Posterior vena cava (tissue), 2 donors: ENCODE data around the gene ARID3B. TPM values are rescaled to one million over a fixed set of nuclear protein-coding genes. Genes with fewer than 3 reads are reported as not detected.
A peak's percentile ranks its signal among the peaks of the same experiment; 100 is the strongest.
"Not testable (repeated sequence)": the region's sequence is repeated elsewhere in the genome, so short reads cannot be mapped to it uniquely, and the experiment has no call there.

Experiments
- DNase-seq: peaks from one replicate; pipeline ENCODE4 v3.0.0-alpha.2; 2020; ENCODE audit warnings: low spot score
- intact Hi-C, 2 donors: fragments of 100-400 bp; cut with DNase I; formaldehyde crosslinking; loops; one replicate each; pipeline versions ENCODE4 v1.14.1 to v1.14.2; 2022 to 2023
- total RNA-seq, 2 donors: library from RNA; stranded (reverse); fragmentation: NEBNext Ultra II Directional; extraction: Animal tissue kit (Norgen Biotek cat#: 25700); gene quantifications; one replicate each; pipeline ENCODE4 v1.2.1, GENCODE V29; 2021
- donor health status: DM: yes; HTN: yes; CAD: no.
- donor health status: DM: yes; HTN: yes; CAD: no.

ARID3B gene
- total RNA-seq, 2 donors from 2014 or later, result 4.2 to 4.9 TPM

DNA sequence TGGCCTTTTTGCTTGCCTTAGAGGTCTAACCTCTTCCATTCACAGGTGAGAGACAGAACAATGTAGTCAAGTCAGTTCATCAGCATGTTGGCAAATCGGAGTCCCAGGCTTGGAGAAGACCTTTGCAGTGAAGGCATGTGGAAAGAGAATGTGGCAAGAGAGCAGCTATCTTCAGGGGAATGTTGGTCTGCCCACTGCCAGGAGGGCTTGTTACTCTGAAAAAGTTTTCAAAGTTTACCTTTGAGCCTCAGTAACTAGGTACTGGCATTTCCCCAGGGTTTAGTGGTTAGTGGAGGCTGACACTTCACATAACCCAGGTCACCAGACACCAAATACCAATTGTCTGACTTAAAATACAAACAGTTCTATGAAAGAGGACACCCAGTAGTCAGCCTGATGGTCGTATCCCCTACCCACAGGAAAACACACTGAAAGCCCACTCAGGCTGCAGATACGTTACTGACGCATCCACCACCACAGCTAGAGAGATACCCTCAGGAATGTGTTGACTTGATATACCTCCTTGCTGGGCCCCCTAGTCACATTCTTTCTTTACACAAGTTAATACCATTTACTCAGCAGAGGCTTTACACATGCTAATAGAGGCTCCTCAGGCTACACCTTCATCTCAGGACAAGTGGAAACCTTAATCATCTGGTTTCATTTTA lies 9.7 kb upstream of the ARID3B start:
- no peak for DNase-seq
- intact Hi-C loops, result no loop called here

DNA sequence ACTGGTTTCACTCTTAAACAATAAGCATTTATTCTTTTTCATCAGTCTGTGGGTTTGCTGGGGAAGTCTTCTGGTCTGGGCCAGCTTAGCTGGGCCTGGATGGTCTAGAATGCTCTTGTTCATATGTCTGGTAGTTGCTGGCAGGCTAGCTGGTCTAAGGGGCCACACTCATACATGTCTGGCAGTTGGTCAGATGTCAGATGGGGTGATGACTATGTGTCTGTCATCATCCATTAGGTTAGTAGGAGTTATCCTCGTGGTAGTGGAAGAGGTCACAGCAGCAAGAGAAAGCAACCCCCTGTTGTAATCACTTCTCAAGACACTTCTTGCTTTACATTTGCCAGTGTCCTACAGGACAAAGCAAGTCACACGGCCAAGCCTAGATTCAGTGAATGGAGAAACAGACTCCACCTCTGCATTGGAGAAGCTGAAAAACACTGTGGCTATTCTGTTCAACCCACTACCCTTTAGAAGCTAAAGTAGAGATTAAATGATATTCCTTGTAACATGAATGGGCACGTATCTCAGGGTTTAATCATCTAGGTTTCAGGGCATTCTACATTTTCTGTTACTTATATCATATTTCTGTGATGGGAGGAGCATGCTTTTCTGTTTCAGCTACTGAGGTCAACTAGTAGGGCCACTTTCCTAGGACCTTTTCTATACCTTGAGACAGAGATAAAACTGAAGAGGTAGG lies 5.5 kb upstream of the ARID3B start:
- no peak for DNase-seq
- intact Hi-C loops, result no loop called here

DNA sequence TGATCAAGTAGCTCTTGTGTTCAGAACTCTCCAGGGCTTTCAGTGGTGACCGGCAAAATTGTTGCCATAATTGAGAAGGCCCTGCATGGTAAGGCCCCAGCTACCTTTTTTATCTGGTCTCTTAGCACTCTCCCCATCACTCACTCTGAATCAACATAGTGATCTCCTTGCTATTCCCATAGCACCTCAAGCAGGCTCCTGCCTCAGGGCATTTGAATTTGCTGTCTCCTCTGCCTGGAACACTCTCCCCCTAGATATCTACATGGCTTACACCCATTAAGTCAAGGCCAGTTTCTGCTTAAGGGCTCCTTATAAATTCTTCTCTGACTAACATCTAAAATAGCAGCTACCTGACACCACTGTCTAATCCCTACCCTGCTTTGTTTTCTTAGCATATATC lies 3.3 kb upstream of the ARID3B start:
- intact Hi-C loops, result no loop called here

DNA sequence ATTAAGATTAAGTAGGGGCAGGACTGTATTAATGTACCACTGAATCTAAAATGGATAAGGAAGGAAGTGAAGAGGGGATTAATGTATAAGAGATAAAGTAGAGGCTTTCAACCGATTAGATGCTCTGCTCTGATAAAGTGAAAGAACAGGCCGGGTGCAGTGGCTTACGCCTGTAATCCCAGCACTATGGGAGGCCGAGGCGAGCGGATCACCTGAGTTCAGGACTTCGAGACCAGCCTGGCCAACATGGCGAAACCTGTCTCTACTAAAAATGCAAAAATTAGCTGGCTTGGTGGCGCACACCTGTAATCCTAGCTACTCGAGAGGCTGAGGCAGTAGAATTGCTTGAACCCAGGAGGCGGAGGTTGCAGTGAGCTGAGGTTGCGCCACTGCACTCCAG lies 1.5 kb upstream of the ARID3B start:
- DNase-seq, intact Hi-C loops: not testable (repeated sequence)

More for the DNA sequence above, 3.3 kb upstream of the ARID3B start:
- no peak for DNase-seq

DNA sequence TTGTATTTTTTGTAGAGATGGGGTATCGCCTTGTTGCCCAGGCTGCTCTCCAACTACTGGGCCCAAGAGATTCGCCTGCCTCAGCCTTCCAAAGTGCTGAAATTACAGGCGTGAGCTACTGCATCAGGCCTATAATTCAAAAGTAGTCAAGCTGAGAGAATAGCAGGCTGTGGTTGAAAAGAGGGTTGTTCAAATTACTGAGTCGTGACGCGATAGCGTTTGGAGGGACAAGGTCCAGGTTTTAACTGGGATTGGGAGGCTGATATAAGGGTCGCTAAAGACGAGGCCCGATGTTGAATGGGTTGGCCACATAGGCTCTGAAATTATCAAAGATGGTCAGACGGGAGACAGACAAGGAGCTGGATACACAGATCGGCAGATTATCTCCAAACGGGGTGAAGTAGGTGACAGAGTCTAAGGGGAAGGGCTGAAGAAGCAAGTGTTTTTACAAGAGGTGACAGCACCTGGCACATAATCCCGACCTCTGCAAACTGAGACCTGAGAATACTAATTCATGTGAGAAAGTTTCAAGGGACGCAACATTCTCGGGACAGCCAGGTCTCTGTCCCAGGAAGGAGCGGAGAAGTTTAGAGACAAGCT lies 759 bp upstream of the ARID3B start:
- intact Hi-C loops, result loop anchor here (5.0 to 10.0 kb wide), 2 partner anchors 75 to 77 kb away; partner anchors contain the start of gene CLK3 (in 2 of the 2)
- DNase-seq, result no peak

DNA sequence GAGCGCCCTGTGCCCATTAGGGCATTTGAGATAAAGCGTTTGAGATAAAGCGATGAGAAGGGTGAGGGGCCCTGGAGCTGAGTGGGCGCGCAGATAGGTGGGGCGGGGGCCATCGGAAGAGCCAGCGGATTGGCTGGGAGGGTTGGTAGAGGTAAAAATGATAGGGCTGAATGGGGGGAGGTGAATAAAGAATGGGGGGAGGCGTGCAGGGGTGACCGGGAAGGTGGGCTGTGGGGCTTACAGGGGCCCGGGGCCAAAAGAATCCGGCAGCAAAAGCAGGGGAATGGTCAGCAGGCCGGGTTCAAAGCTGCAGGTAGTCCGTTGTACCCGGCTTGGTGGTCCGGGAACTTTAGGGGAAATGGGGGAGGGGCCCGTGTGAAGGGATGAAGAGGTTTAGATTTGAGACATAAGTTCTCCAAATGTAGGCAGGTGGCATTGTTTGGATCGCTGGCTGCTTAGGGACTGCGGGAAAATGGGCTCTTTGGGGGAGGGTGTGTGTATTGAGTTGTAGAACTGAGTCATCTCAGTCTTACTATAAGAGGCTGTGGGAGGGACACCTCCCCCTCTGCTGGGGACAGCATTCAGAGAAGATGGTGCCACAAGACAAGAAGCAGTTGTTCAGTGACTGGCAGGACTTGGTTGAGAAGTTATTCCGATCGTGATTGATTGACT lies 610 bp downstream of the ARID3B start:
- DNase-seq, result no peak
- intact Hi-C loops, result loop anchor here (1.0 to 10.0 kb wide), 3 partner anchors 41 to 76 kb away; partner anchors contain the start of gene CLK3 (in 2 of the 2)

DNA sequence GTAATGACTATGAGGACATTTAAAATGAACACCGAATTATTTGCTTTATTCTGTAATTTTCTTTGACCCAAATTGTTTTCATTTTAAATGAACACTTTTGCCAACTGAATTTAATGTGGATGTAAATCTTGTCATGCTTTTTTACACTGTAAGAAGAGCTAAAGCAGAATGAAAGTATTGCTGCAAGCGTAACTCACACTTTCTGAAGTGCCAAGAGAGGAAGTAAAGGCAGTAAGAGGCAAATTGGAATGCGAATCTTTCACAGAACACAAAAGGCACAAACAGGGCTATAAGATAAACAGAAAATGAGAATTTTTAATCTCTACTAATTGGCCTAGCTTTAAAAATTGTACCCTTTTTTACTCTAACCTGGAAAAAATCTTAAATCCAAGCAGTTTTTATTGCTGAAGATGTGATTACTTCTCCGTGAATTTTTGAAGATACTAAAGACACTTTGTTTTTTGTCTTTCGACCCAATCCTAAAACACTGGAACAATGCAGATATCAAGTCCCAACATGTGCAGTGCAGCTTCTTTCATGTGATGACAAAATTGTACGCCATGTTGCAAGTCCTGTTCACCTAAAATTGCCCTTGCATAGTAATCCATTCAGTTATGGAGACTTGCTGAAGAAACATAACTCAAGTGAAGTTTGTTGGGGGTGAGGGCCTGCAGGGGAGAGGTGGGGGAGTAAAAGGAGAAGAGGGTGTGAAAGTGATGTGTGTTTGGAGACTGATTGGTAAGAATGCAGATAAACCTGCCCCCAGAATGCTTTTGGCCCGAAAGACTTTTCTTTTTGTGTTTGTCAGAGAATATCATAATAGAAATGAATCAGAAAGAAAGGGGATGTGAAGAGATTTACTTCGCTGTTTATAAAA lies 1.4 kb downstream of the ARID3B start:
- intact Hi-C loops, result loop anchor here (5.0 to 10.0 kb wide), 2 partner anchors 72 to 75 kb away; partner anchors contain the start of gene CLK3 (in 2 of the 2)
- peak; percentile 25 for DNase-seq

DNA sequence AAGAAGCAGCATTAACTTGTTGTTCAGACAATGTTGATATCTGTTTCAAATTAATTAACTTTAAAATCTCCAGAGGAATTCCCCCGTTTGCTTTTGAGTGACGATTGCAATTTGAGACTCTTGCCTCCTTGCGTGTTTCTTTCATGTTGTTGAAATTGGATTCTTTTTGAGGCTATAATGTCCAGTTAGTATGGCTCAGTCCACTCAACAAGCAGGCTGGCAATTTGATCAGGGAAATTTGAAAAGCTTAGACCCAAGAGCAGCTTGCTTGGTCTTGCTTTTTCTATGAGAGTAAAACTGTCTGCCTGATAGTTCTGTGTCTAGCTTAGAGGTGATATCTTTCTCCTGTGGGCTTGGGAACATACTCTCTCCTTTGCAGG lies 2.0 kb downstream of the ARID3B start:
- intact Hi-C loops, result loop anchor here (5.0 to 10.0 kb wide), 2 partner anchors 72 to 74 kb away; partner anchors contain the start of gene CLK3 (in 2 of the 2)
- DNase-seq, result no peak

DNA sequence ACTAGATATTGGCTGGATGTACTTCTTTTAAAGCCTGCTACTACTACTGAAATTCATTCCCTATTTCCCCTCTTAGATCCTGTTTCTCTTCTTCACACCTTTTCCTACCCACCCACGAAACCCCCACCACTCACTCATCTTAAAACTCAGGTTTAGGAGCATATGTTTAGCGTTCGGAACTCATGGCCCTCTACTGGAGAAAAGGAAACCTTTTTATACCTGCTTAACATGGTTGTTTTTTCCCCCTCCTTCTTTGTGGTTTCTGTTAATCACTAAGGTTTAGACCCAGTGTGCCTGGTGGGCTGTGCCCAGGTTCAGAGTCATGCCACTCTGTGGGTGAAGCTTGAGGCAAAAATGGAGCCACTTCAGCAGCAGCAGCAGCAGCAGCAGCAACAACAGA lies 2.6 kb downstream of the ARID3B start:
- no peak for DNase-seq
- intact Hi-C loops, result loop anchor here (5.0 to 10.0 kb wide), 2 partner anchors 71 to 74 kb away; partner anchors contain the start of gene CLK3 (in 2 of the 2)

DNA sequence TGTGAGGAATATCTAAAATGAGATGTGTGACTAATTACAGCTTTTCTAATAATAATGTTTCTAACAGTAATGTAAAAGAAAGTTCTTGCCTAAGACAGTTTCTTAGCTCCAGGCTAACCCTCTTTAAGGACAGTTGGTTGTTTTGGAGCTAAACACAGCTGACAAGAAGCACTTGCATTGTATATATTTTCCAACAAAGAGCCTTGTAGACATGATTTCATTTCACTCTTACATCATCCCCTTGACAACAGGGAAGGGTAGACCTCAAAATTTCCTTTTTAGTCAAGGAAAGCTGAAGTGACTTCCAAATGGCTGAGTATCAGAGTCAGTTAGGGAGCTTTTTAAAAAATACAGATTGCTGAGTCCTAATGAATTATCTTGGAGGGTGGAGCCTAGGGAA lies 4.1 kb downstream of the ARID3B start:
- intact Hi-C loops, result loop anchor here in 1 of 2 donors (10.0 kb wide), 1 partner anchor 70 kb away; the partner anchor contains the start of gene CLK3
- DNase-seq, result no peak

DNA sequence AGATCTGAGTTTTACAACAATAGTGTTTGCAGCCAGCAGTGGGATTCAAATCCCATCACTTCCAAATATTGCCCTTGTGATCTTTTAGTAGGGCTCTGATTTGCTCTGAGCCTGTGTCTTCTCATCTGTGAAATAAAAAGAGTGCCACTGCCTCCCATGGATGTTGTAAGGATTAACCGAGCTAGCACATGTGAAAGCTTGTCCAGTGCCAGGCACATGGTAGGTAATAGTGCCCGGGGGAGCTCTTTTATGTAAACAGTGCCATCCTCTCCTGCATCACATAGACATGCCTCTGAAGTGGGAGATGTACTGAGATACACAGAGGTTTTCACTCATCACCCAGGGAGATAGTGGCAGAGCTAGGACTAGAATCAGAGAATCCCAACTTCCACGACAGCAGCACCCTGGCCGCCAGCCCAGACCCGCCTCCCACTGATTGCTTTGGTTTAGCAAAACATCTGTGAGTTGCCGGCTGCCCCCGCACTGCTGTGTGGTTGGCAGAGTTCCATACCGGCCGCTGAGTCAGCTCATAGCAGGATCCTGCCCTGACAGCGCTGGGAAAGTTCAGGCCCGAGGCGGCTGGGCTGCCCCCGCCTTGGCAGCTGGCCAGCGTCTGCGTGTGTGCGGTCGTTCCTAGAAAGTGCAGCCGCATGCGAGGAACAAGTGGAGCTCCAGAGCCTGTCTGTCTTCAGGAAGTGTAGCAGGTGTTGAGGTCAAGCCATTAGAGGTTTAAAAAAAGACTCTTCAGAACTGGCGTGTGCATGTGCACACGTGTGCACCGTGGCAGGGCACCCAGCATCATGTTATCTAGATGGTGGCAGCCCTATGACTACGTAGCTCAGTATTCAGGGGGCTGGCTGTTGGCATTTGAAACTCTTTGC lies 5.0 kb downstream of the ARID3B start:
- intact Hi-C loops, result loop anchor here in 1 of 2 donors (10.0 kb wide), 1 partner anchor 69 kb away; the partner anchor contains the start of gene CLK3
- peak; percentile 99 for DNase-seq

DNA sequence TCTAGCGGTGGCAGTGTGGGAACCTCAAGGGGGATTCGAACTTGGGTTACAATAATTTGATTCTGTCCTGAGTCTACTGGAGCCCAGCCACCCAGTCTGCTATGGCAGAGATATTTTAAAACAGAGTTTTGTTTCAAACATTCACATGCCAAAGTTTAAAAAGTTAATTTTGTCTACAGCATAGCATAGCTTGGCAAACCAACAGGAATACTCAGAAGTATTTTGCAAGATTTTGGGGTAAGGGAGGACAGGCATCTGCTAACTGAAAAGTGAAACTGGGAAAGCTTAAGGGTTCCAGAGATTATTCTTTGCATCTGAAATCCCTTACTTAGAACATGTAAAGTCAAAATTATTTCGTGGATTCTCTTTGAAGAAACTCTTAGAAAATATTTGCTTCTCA lies 6.6 kb downstream of the ARID3B start:
- DNase-seq, result no peak
- intact Hi-C loops, result loop anchor here in 1 of 2 donors (10.0 kb wide), 1 partner anchor 67 kb away; the partner anchor contains the start of gene CLK3

DNA sequence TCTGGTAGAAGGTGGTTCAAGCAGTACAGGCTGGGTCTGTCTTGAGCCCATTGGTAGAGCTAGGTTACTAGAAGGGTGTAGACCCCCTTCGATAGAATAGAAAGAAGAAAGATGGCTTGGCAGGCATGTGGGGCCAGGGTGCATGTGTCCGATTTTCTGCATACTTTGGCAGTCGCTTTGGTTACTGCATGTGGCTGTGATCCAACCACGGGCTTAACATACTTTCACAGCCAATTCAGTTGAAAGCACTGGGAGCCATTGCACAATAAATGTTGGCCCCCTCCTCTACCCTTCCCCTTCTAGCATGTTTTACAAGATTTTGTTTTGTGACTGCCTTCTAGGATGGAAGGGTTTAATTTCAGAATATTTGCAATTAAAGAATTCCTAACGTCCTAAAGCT lies 7.2 kb downstream of the ARID3B start:
- DNase-seq, result no peak
- intact Hi-C loops, result loop anchor here in 1 of 2 donors (10.0 kb wide), 1 partner anchor 67 kb away; the partner anchor contains the start of gene CLK3

DNA sequence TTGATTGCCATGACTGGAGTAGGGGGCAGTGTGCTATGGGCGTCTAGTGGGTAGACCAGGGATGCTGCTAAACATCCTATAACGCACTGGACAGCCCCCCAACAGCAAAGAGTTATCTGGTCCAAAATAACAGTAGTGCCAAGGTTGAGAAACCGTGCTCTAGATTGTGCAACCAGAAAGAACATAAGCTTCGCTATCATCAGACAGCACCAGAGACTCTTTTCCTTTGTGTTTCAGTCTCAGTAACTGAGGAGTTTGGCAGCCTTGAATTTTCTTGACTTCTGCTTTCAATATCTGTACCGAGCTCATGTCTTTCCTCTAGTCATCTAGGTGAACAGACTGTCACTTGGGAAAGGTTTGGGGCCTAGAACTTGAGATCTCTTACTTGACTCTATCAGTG lies 8.8 kb downstream of the ARID3B start:
- intact Hi-C loops, result loop anchor here in 1 of 2 donors (10.0 kb wide), 1 partner anchor 65 kb away; the partner anchor contains the start of gene CLK3

DNA sequence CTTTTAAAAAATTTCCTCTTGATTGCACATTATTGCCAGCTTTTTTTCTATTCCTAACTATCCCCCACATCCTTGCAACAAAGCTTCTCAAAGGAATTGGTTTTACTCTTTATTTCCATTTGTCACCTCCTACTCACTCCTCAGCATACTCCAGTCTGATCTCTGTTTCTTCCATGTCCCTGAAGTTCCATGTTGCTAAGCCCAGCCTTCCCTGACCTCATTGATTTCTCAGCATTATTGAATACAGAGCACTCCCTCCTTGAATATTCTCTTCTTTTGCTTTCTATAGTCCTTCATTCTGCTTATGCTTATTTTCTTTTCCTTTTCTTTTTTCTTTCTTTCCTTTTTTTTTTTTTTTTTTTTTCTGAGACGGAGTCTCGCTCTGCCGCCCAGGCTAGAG lies 10.7 kb downstream of the ARID3B start:
- intact Hi-C loops, result no loop called here
- DNase-seq, result no peak

More for the DNA sequence above, 8.8 kb downstream of the ARID3B start:
- no peak for DNase-seq

DNA sequence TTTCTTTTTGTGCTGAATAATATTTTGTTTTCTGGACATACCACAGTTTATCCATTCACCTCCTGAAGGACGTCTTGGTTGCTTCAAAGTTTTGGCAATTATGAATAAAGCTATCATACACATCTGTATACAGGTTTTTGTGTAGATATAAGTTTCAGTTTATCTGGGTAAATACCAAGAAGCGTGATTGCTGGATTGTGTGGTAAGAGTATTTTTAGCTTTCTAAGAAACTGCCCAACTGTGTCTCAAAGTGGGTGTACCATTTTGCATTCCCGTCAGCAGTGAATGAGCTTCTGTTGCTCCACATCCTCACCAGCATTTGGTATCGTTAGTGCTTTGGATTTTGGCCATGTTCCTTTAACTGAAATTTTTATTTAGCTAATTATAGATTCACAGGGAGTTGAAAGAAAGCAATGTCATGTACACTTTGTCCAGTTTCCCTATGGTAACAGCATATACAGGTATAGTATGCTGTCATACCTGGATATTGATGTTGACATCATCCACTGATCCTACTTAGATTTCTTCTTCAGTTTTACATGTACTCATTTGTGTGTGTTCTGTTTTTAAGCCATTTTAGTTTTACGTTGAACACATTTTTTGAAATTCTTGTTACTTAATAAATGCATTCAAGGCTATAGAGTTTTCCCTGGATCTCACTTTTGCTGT lies 11.9 kb downstream of the ARID3B start:
- no peak for DNase-seq
- intact Hi-C loops, result no loop called here

DNA sequence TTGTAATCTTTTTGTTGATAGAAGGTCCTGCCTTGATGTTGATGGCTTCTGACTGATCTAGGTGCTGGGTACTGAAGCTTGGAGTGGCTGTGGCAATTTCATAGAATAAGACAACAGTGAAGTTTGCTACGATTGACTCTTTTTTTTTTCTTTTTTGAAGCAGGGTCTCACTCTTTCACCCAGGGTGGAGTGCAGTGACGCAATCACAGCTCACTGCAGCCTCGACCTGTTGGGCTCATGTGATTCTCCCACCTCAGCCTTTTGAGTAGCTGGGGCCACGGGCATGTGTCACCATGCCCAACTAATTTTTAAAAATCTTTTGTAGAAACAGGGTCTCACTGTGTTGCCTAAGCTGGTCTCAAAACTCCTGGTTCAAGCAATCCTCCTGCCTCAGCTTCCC lies 14.2 kb downstream of the ARID3B start:
- intact Hi-C loops, result no loop called here
- no peak for DNase-seq
